Midbrain (tissue), 1 donor: ENCODE results near the gene UBXN6.
A peak's percentile ranks its signal among the peaks of the same experiment; 100 is the strongest.

Experiments
- DNase-seq: peaks from one replicate; lab custom pipeline; 2025; lab: John Stamatoyannopoulos, UW

UBXN6 gene

GRCh38 chr19:4457654-4458395 lies at the start of gene UBXN6:
UBXN6 (minus strand) TSS chr19:4457794; CDS start chr19:4457697, 97 bp downstream.
- peak; percentile 96 for DNase-seq

- DNase-seq, result no peak
These were observed 49.5 kb upstream of the UBXN6 start for GRCh38 chr19:4507150-4507452.

DNA sequence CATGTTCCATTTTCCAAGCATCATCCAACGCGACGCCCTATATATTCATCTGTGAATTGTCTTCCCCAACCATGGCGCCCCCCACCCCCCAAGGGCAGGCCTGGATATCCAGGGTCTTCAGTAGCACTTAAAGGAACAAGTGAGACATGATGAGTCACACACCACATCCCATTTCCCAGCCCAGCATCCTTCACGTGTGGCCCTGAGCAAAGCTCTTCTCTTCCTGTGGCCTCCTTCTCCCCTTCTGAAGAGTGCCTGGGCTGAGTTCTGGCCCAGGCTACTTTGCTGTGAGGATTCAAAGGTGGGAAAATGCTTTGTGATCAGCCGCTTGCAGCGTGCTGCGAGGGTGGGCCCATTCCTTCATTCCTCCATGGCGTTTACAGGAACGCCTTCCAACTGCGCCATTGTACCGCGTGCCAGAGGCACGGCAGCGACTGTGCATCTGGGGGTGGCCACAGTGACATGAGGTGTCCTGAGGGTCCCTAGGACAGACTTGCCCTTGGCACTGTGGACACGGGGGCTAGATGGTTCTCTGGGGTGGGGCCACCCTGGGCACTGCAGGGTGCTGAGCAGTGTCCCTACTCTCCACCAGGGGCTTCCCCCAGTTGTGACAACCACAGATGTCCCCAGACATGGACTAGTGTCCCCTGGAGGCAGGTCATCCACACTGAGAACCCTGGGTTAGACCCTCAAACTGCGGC lies 49.0 kb upstream of the UBXN6 start:
- no peak for DNase-seq

GRCh38 chr19:4505570-4506448 lies 48.2 kb upstream of the UBXN6 start:
- DNase-seq, result no peak

GRCh38 chr19:4504891-4505569 lies 47.4 kb upstream of the UBXN6 start:
- no peak for DNase-seq

DNA sequence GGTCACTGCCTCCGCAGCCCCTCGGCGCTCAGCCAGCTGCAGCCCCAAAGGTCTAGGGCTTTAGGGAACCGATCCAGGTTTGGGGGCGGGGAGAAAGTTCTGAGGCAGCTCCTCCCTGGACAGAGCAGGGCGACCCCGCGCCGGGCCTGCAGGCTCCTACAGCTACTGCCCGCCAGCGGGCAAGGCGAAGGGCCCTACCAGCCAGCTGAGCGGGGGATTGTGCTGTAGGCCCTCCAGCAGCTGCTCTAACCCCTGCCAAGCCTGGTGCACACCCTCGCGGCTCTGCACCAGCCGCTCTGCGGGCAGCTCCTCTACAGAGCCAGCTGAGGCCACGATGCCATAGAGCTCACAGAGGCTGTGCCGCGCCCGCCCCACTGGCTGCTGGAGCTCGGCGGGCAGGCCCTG lies 46.7 kb upstream of the UBXN6 start:
- peak; percentile 48 for DNase-seq

DNA sequence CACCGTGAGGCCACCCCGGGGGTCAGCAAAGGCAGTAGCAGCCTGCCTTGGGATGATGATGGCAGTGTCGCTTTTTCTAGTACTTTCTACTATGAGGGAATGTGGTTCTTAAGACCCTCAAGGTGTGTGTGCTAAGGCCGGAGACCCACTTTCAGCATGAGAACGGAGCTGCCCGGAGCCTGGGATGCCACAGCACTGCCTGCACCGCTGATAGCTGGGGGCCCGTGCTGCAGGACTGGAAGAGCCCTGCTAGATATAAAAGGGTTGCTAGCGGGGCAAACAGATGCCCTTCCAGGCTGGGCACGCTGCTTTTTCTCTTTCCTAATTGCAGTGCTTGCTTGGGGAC lies 46.2 kb upstream of the UBXN6 start:
- DNase-seq, result no peak

- no peak for DNase-seq
These were observed 45.7 kb upstream of the UBXN6 start for GRCh38 chr19:4503132-4503824.

DNA sequence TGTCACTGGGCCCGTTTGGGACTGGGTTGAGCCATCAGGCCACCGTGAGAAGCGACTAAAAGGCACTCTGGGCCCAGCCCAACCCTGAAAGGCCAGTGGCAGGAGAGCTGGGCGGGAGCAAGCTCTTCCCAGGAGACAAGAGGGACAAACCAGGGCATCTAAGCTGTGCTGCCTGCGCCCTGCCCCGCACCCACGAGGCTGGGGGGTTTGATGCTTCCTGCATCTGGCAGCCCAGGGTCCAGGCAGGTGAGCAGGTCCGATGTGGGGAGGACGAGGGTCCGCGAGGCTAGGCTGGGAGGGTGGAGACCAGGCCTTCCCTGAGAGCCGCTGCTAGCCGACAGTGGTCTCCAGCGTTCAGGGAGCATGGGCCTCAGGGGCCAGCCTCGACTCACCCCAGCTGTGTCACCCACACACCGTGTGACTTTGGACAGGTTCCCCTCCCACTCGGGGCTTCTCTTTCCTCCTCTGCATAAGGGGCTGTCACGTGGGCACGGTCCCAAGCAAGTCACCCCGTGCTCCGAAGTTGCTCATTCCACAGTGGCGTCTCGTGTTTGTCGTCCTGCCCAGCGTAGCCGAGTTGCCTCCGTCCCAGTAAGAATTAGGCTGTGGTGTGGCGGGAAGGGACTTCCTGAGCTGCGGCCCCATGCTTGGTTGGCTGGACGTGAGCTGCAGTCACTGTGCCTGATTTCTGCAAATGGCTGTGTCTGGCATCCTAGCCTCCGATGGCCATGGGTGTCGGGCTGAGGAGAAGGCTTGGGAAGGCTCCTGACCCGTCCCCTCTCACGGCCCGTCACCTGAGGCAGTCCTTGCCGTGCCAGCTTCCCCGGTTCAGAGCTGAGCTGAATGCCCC lies 44.9 kb upstream of the UBXN6 start:
- no peak for DNase-seq

- DNase-seq, result no peak
These were observed 44.1 kb upstream of the UBXN6 start for GRCh38 chr19:4501691-4502090.

DNA sequence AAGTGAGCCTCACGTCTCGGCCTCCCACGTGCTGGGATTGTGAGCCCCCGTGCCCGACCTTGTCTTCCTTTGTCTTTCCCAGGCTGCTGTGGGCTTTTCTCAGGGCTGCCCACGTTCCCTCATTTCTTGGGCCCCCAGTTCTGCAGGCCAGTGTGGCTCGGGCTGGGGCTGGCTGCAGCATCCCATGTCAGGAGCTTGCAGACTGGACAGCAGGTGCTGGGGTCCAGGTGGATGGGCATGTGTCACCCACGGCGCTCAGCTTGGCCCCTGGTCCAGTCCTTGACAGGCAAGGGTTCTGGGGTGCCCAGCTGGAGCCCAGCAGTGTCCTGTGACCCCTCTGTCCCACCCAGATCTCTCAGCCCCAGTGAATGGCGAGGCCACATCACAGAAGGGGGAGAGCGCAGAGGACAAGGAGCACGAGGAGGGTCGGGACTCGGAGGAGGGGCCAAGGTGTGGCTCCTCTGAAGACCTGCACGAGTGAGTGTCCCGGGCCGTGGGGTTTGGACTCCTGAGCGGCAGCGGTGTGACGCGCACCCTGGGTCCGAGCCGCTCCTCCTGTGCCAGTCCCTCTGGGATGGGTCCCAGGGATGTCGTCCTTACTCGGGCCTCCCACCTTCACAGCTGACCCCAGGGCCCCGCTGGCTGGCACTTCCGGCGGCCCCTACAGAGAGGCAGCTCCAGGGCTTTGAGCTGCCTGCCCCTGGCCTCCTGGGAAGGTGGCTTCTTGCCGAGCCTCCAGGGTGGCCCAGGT lies 43.4 kb upstream of the UBXN6 start:
- DNase-seq, result no peak

DNA sequence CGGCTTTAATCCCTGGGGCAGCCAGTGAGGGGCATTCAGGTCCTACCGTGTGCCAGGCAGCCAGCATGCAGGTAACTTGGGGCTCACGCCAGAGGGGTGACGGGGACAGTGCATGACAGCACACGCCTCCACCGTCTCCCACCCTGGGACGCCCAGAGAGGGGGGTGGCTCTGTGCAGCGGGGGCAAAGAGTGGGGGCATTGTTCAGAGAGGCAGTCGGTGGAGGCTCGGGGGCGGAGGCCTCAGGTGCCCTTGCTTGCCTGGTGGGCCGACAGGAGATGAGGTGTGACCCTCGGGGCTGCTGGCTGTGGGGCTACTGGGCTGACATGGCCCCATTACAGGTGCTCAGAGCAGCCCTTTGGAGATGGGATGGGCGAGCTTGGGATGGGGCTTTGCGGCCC lies 42.3 kb upstream of the UBXN6 start:
- DNase-seq, result no peak

- no peak for DNase-seq
These were observed 41.7 kb upstream of the UBXN6 start for GRCh38 chr19:4499318-4499717.

- DNase-seq, result no peak
These were observed 41.1 kb upstream of the UBXN6 start for GRCh38 chr19:4498694-4499093.

DNA sequence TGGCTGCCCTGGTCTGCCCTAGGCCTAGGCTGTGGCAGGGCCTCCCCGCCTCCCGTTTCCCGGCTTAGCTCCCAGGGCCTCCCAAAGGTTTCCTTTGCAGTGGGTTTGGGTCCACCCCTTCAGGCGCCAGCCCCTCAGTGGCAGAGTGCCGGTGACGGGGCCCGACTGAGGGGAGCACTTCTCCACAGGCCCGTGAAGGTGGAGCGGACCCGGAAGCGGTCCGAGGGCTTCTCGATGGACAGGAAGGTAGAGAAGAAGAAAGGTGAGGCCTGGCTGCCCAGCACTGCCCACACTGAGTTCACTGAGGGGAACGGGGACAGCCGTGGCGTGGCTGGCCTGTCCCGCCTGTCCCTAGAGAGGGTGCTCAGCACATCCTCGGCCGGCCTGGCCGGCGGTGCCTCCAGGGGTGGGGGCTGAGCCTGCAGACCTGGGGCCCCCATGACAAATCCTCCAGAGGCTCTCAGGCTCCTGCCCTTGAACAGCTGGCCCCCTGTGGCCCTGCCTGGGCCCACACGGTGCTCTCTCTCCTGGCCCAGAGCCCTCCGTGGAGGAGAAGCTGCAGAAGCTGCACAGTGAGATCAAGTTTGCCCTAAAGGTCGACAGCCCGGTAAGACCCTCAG lies 40.3 kb upstream of the UBXN6 start:
- DNase-seq, result no peak

DNA sequence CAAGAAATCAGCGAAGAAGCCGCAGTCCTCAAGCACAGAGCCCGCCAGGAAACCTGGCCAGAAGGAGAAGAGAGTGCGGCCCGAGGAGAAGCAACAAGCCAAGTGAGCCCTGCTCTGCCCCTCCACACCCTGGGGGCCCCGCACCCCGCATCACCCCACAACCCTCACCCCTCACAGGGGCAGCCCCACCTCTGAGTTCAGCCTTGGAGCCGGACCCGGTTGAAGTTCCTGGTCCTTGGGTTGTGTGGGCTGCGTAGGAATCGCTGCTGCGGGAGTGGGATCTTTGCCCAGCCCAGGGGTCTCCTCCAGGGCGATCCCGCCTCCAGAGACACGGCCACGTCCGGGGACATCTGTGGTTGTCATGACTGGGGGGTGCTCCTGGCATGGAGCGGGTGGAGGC lies 38.7 kb upstream of the UBXN6 start:
- no peak for DNase-seq

DNA sequence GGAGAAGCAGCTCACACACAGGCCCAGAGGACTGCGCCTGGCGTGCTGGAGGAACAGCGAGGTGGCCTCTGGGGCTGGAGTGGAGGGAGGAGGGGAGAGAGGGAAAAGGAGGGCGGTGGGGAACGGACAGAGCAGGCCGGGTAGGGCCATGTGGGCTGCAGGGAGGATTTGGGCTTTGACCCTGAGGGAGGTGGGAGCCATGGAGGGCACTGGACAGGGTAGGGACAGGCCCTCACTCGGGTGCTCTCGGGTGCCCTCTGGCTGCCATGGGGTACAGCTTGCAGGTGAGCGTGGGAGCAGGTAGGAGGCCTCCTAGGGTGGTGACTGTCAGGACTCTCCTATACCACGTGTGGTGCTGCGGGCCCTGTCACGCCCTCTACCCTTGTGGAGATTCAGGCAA lies 37.9 kb upstream of the UBXN6 start:
- no peak for DNase-seq

DNA sequence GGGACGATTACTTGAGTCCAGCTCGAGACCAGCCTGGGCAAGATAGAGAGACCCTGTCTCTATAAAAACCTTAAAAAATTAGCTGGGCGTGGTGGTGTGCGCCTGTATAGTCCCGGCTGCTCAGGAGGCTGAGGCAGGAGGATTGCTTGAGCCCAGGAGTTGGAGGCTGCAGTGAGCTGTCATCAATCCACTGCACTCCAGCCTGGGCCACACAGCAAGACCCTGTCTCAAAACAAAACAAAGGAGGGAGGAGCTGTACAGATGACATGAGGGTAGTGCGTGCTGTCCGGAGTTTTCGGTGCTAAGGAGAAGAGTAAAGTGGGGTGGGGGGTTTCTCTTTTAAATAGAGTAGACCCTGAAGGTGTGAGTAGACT lies 37.1 kb upstream of the UBXN6 start:
- DNase-seq, result no peak

- DNase-seq, result no peak
These were observed 36.5 kb upstream of the UBXN6 start for GRCh38 chr19:4493929-4494690.
